IMR-90 (cell line): ENCODE measurements around the gene ZMIZ1.

Experiments used
- BHLHE40 ChIP-seq: fragments of 150-350 bp; IDR thresholded peaks from 2 replicates; pipeline ENCODE4 v1.6.1; 2016; ENCODE audit warnings: mild to moderate bottlenecking, low read depth, low read length
- CEBPB ChIP-seq: IDR thresholded peaks from 2 replicates; pipeline ENCODE4 v1.6.1; 2012; ENCODE audit warnings: low read depth, low read length, improper control_type of control experiment
- CTCF ChIP-seq: conservative IDR thresholded peaks from 2 replicates; pipeline ENCODE4 v1.5.1; 2012; ENCODE audit warnings: mild to moderate bottlenecking, low read depth, low read length, improper control_type of control experiment
- FOS ChIP-seq: fragments of 150-350 bp; IDR thresholded peaks from 2 replicates; pipeline ENCODE4 v1.6.1; 2016; ENCODE audit warnings: low read depth, low read length
- MAFK ChIP-seq: IDR thresholded peaks from 2 replicates; pipeline ENCODE4 v1.6.1; 2012; ENCODE audit warnings: low read depth, low read length, improper control_type of control experiment
- MAZ ChIP-seq: IDR thresholded peaks from 2 replicates; pipeline ENCODE4 v1.6.1; 2012; ENCODE audit warnings: low read depth, mild to moderate bottlenecking, low read length, improper control_type of control experiment, moderate library complexity, borderline replicate concordance
- MXI1 ChIP-seq: IDR thresholded peaks from 2 replicates; pipeline ENCODE4 v1.6.1; 2012; ENCODE audit warnings: low read depth, mild to moderate bottlenecking, low read length, moderate library complexity, borderline replicate concordance
- NFE2L2 ChIP-seq: fragments of 150-350 bp; IDR thresholded peaks from 2 replicates; pipeline ENCODE4 v1.6.1; 2016; ENCODE audit warnings: low read depth, mild to moderate bottlenecking, low read length
- POLR2A ChIP-seq: IDR thresholded peaks from 2 replicates; pipeline ENCODE4 v1.6.1; 2012; ENCODE audit warnings: mild to moderate bottlenecking, low read depth, low read length
- RAD21 ChIP-seq: IDR thresholded peaks from 2 replicates; pipeline ENCODE4 v1.6.1; 2012; ENCODE audit warnings: low read length, improper control_type of control experiment
- RCOR1 ChIP-seq: IDR thresholded peaks from 2 replicates; pipeline ENCODE4 v1.6.1; 2012; ENCODE audit warnings: mild to moderate bottlenecking, low read length, improper control_type of control experiment; ENCODE audit not compliant: insufficient replicate concordance
- RFX5 ChIP-seq: IDR thresholded peaks from 2 replicates; pipeline ENCODE4 v1.8.0; 2012; ENCODE audit warnings: low read depth, mild to moderate bottlenecking, low read length, moderate library complexity
- SMC3 ChIP-seq: fragments of 150-350 bp; IDR thresholded peaks from 2 replicates; pipeline ENCODE4 v1.6.1; 2016; ENCODE audit warnings: low read depth, mild to moderate bottlenecking, antibody characterized with exemption, low read length, moderate library complexity
- TF ChIP-seq, protein P1 (sequence below): fragments of 150-350 bp; IDR thresholded peaks from 2 replicates; pipeline ENCODE4 v1.6.1; 2017; ENCODE audit warnings: mild to moderate bottlenecking, antibody characterized with exemption, low read length, low read depth

DNA sequence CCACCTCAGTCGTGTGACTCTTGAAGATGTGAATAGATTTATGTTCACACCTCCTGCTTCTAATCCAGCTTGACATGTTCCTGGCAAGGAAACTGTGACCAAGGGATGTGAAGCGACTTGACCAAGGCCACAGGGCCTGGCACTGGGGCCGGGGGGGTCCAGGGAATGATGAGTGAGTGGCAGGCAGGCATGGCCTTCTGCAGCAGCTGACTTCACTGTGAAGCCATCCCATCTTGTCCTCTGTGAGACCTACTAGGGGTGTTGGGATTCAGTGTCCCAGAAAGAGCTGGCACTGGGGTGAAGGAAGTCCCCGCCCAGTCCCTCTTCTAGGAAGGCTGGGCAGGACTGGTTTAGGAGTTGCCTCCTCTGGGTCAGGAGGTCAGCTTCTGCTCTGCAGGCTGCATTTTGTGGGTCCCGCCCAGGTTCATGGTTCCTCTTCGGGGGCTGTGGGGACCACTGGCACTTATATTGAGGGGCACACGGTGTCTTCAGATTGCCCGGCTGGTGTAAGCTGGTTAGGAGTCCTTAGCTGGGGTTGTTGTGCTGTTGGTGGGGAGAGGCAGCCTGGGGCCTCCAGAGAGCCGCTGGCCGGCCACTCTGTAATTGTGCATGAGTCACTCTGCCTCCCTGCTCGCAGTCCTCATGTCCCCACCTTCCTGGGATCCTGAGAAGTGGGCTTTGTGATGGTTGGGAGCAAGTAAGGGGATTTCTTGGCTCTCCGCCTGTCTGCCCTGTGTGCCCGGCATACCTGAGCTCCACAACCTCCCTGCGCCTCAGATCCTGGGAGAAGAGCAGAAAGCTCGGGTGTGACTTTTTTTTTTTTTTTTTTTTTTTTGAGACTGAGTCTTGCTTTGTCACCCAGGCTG lies 11.0 kb downstream of the ZMIZ1 start:
- TF ChIP-seq POLR2A, result no peak
- no peak for TF ChIP-seq CTCF
- TF ChIP-seq SMC3, result 0 out of 2 replicates have a peak, but pooled peaks have one; percentile 2
- TF ChIP-seq, protein P1, sequence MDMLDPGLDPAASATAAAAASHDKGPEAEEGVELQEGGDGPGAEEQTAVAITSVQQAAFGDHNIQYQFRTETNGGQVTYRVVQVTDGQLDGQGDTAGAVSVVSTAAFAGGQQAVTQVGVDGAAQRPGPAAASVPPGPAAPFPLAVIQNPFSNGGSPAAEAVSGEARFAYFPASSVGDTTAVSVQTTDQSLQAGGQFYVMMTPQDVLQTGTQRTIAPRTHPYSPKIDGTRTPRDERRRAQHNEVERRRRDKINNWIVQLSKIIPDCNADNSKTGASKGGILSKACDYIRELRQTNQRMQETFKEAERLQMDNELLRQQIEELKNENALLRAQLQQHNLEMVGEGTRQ, result no peak
- TF ChIP-seq RAD21, result peak; percentile 14; the same call in 1 of the 2 replicates
- no peak for TF ChIP-seq RFX5
- no peak for TF ChIP-seq BHLHE40
- no peak for TF ChIP-seq MAFK
- TF ChIP-seq CEBPB, result no peak
- no peak for TF ChIP-seq NFE2L2
- no peak for TF ChIP-seq RCOR1
- TF ChIP-seq MXI1, result no peak
- no peak for TF ChIP-seq MAZ
- no peak for TF ChIP-seq FOS
